Keratinocyte (primary cell): ENCODE results near the gene BTF3. TPM values are rescaled to one million over a fixed set of nuclear protein-coding genes. Genes with fewer than 3 reads are reported as not detected.

Experiments
- DNase-seq: peaks from one replicate; pipeline ENCODE4 v3.0.0-alpha.2; 2011; ENCODE audit warnings: low read depth, missing footprints, low spot score
- FAIRE-seq: peaks from 2 replicates; lab custom pipeline; 2011; peaks lifted over from hg19 to GRCh38; lab: Jason Lieb, UNC
- H2AFZ ChIP-seq: 2 replicates; pipeline ENCODE4 v1.6.0; 2012; ENCODE audit warnings: low read length, control low read depth, inconsistent platforms; ENCODE audit not compliant: control insufficient read depth
- H3K27ac ChIP-seq: 2 replicates; pipeline ENCODE4 v1.5.1; 2011; ENCODE audit warnings: low read length; ENCODE audit not compliant: control insufficient read depth, insufficient read depth
- H3K27me3 ChIP-seq: 3 replicates; pipeline ENCODE4 v1.6.0; 2011; ENCODE audit warnings: low read length; ENCODE audit not compliant: control insufficient read depth, insufficient read depth; ENCODE audit errors: extremely low read depth
- H3K36me3 ChIP-seq, 2 experiments: 2 replicates in 1 of 2; 3 replicates in 1 of 2; pipeline ENCODE4 v1.5.1; 2011; ENCODE audit warnings: low read length in 2 of 2, mild to moderate bottlenecking in 1 of 2; ENCODE audit not compliant: control insufficient read depth in 2 of 2, insufficient read depth in 2 of 2; ENCODE audit errors: extremely low read depth in 1 of 2
- H3K4me1 ChIP-seq: 3 replicates; pipeline ENCODE4 v1.5.1; 2011; ENCODE audit warnings: low read length; ENCODE audit not compliant: control insufficient read depth, insufficient read depth; ENCODE audit errors: extremely low read depth
- H3K4me2 ChIP-seq: 3 replicates; pipeline ENCODE4 v1.6.0; 2011; ENCODE audit warnings: low read depth, low read length; ENCODE audit not compliant: control insufficient read depth, insufficient read depth; ENCODE audit errors: extremely low read depth
- H3K4me3 ChIP-seq, 3 experiments: fragments of 200-600 bp in 1 of 3; sonication (generic) in 1 of 3; 2 replicates in 2 of 3; 3 replicates in 1 of 3; pipeline ENCODE4 v1.5.1; 2011 to 2016; ENCODE audit warnings: low read length in 3 of 3, mild to moderate bottlenecking in 3 of 3, control low read depth in 2 of 3, inconsistent platforms in 1 of 3, low read depth in 1 of 3, mixed read lengths in 1 of 3, mixed run types in 1 of 3, moderate library complexity in 1 of 3; ENCODE audit not compliant: control insufficient read depth in 2 of 3, insufficient read depth in 2 of 3; ENCODE audit errors: extremely low read depth in 1 of 3
- H3K79me2 ChIP-seq: 2 replicates; pipeline ENCODE4 v1.6.0; 2012; ENCODE audit warnings: low read length; ENCODE audit not compliant: control insufficient read depth, insufficient read depth
- H3K9ac ChIP-seq: 3 replicates; pipeline ENCODE4 v1.6.0; 2011; ENCODE audit warnings: low read length; ENCODE audit not compliant: control insufficient read depth, insufficient read depth; ENCODE audit errors: extremely low read depth
- H3K9me1 ChIP-seq: 3 replicates; pipeline ENCODE4 v1.6.0; 2011; ENCODE audit warnings: low read length; ENCODE audit not compliant: control insufficient read depth, insufficient read depth; ENCODE audit errors: extremely low read depth
- H3K9me3 ChIP-seq: 2 replicates; pipeline ENCODE4 v1.5.1; 2012; ENCODE audit warnings: low read depth, low read length; ENCODE audit not compliant: control insufficient read depth
- H4K20me1 ChIP-seq: 3 replicates; pipeline ENCODE4 v1.6.0; 2011; ENCODE audit warnings: low read length; ENCODE audit not compliant: control insufficient read depth, insufficient read depth; ENCODE audit errors: extremely low read depth
- EZH2 ChIP-seq: IDR thresholded peaks from one replicate; pipeline ENCODE4 v1.6.1; 2012; ENCODE audit warnings: inconsistent platforms, mild to moderate bottlenecking, low read length, moderate library complexity
- dilution Hi-C: fragments of 300-500 bp; cut with MboI; formaldehyde crosslinking; loops from one replicate; pipeline ENCODE4 v1.7.0; 2020; ENCODE audit warnings: low sequenced_read_pairs; ENCODE audit not compliant: extremely low pct_ligation_motif_present
- polyA plus RNA-seq, 5 experiments: library from polyadenylated mRNA; depleted of rRNA in 3 of 5; stranded (reverse) in 3 of 5; stranded (forward) in 1 of 5; unstranded in 1 of 5; fragments of >200 nt; gene quantifications; 1 replicate in 1 of 5; 2 replicates in 3 of 5; 3 replicates in 1 of 5; pipeline versions ENCODE4 v1.2.1 to v1.2.3, GENCODE V29; 2011 to 2012; ENCODE audit warnings: missing spikeins in 2 of 5, low read depth in 1 of 5, low replicate concordance in 1 of 5
- TF ChIP-seq, protein P1 (sequence below), 3 experiments: IDR thresholded peaks in 1 of 3; conservative IDR thresholded peaks in 1 of 3; optimal IDR thresholded peaks in 1 of 3; 2 replicates in 2 of 3; 3 replicates in 1 of 3; pipeline versions ENCODE3 to v1.5.1; 2011; ENCODE audit warnings: low read length in 3 of 3, mild to moderate bottlenecking in 3 of 3, moderate library complexity in 2 of 3, control low read depth in 1 of 3, inconsistent platforms in 1 of 3; ENCODE audit not compliant: insufficient read depth in 2 of 3; ENCODE audit errors: extremely low read depth in 1 of 3

The BTF3 gene
- polyA plus RNA-seq, 1 donor (not counting 4 experiments of a cell fraction or from before 2014, with no cell fraction given) = 857 TPM

DNA sequence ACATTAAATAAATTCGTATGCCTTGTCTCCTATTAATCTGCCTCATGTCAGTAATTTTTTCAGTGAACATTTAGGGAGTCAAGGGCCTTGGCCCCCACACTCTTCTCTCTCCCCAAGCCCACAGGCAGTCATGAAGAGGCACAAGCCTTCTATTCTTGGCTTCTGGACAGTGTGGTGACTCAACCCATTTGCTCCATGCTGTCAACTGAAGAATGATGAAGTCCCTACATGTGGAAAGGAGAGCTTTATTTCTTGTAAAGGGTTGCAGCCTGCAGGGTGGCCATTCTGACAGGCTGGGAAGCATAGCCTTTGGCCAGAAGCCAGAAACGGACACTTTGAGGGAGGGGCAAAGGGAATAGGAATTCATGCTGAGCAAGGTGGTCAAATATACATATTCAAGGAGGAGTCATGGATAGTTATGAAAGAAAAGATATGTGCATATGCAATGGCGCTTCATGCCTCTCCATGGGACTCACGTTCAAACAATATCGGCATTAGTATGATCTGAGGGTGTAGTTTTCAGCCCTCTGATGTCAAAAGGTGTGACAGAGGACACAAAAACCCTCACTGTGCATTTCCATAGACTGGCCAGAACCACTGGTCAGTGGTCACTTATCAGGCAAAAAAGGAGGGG is 35.9 kb downstream of the BTF3 start:
- Histone ChIP-seq H3K36me3 (no peaks in the 10 kb centered on the region), H3K27me3 (no peaks in the 10 kb centered on the region), H3K9ac (no peak overlapping the region), H3K9me3 (no peaks in the 10 kb centered on the region), H3K79me2 (no peaks in the 10 kb centered on the region), H3K4me2 (no peak overlapping the region), H3K27ac (no peak overlapping the region), H4K20me1 (no peaks in the 10 kb centered on the region), H3K4me1 (peaks cover 7% of the 10 kb centered on the region), H3K9me1 (no peaks in the 10 kb centered on the region), H3K4me3 (no peak overlapping the region), H2AFZ (no peak overlapping the region)
- FAIRE-seq (no peak), DNase-seq (no peak)
- TF ChIP-seq EZH2 = no peak
- TF ChIP-seq, protein P1, sequence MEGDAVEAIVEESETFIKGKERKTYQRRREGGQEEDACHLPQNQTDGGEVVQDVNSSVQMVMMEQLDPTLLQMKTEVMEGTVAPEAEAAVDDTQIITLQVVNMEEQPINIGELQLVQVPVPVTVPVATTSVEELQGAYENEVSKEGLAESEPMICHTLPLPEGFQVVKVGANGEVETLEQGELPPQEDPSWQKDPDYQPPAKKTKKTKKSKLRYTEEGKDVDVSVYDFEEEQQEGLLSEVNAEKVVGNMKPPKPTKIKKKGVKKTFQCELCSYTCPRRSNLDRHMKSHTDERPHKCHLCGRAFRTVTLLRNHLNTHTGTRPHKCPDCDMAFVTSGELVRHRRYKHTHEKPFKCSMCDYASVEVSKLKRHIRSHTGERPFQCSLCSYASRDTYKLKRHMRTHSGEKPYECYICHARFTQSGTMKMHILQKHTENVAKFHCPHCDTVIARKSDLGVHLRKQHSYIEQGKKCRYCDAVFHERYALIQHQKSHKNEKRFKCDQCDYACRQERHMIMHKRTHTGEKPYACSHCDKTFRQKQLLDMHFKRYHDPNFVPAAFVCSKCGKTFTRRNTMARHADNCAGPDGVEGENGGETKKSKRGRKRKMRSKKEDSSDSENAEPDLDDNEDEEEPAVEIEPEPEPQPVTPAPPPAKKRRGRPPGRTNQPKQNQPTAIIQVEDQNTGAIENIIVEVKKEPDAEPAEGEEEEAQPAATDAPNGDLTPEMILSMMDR (optimal IDR thresholded peaks at IDR 0.05 in 1 of 3, IDR thresholded peaks at IDR 0.05 in 1 of 3, conservative IDR thresholded peaks at IDR 0.05 in 1 of 3; ENCODE audit: extremely low read depth in 1 of 3, insufficient read depth in 2 of 3, low read length in 3 of 3) = no peak
- dilution Hi-C loops = no loop called here

- Histone ChIP-seq H3K4me2 (no peak overlapping the region), H3K27ac (no peak overlapping the region), H4K20me1 (no peaks in the 10 kb centered on the region), H3K9me1 (no peaks in the 10 kb centered on the region), H3K4me3 (no peak overlapping the region), H2AFZ (no peak overlapping the region), H3K79me2 (no peaks in the 10 kb centered on the region), H3K27me3 (no peaks in the 10 kb centered on the region), H3K36me3 (no peaks in the 10 kb centered on the region), H3K4me1 (peaks cover 11% of the 10 kb centered on the region), H3K9me3 (no peaks in the 10 kb centered on the region), H3K9ac (no peak overlapping the region)
- TF ChIP-seq, protein P1 (optimal IDR thresholded peaks at IDR 0.05 in 1 of 3, IDR thresholded peaks at IDR 0.05 in 1 of 3, conservative IDR thresholded peaks at IDR 0.05 in 1 of 3; ENCODE audit: extremely low read depth in 1 of 3, insufficient read depth in 2 of 3, low read length in 3 of 3) = no peak
- no peak for TF ChIP-seq EZH2
- dilution Hi-C loops = no loop called here
- DNase-seq (no peak), FAIRE-seq (no peak)
Measured at GRCh38 chr5:73534971-73535370, 36.7 kb downstream of the BTF3 start.
